ENCODE data around the gene CCDC122. TPM values are rescaled to one million over a fixed set of nuclear protein-coding genes. Genes with fewer than 3 reads are reported as not detected.
A peak's percentile ranks its signal among the peaks of the same experiment; 100 is the strongest.

The CCDC122 gene
- total RNA-seq, 1 donor = 16.0 TPM

GRCh38 chr13:43877766-43878165 is 1.8 kb downstream of the CCDC122 start:
- TF ChIP-seq, protein P1, sequence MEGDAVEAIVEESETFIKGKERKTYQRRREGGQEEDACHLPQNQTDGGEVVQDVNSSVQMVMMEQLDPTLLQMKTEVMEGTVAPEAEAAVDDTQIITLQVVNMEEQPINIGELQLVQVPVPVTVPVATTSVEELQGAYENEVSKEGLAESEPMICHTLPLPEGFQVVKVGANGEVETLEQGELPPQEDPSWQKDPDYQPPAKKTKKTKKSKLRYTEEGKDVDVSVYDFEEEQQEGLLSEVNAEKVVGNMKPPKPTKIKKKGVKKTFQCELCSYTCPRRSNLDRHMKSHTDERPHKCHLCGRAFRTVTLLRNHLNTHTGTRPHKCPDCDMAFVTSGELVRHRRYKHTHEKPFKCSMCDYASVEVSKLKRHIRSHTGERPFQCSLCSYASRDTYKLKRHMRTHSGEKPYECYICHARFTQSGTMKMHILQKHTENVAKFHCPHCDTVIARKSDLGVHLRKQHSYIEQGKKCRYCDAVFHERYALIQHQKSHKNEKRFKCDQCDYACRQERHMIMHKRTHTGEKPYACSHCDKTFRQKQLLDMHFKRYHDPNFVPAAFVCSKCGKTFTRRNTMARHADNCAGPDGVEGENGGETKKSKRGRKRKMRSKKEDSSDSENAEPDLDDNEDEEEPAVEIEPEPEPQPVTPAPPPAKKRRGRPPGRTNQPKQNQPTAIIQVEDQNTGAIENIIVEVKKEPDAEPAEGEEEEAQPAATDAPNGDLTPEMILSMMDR (IDR thresholded peaks at IDR 0.05; ENCODE audit: insufficient read depth, low read depth, low read length) = no peak
- no peak for DNase-seq (ENCODE audit: low read depth)
- no peak overlapping the region for H3K4me3 ChIP-seq (ENCODE audit: low read depth, low read length)

DNA sequence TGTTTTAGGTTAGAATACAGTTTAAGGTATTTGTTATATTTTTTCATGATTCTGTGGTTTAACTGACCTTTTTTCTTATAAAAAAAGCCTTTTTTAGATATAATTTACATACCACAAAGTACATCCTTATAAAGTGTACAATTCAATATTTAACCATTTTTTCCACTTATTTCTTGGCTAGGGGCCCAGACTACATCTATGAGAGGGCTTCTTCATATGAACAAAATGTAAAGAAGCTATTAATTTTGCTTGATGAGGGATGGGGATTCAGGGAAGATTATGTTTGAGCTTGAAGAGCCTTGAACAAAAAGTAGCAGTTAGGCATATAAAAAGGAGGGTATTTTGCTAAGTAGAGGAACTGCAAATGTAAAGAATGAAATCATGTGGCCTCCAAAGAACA is 2.2 kb downstream of the CCDC122 start:
- TF ChIP-seq, protein P1 (IDR thresholded peaks at IDR 0.05; ENCODE audit: insufficient read depth, low read depth, low read length) = no peak
- no peak overlapping the region for H3K4me3 ChIP-seq (ENCODE audit: low read depth, low read length)
- no peak for DNase-seq (ENCODE audit: low read depth)

- no peak for DNase-seq (ENCODE audit: low read depth)
- TF ChIP-seq, protein P1 (IDR thresholded peaks at IDR 0.05; ENCODE audit: insufficient read depth, low read depth, low read length) = no peak
- H3K4me3 ChIP-seq (ENCODE audit: low read depth, low read length) = no peak overlapping the region
These were observed 3.2 kb downstream of the CCDC122 start for GRCh38 chr13:43876366-43876765.

- TF ChIP-seq, protein P1 (IDR thresholded peaks at IDR 0.05; ENCODE audit: insufficient read depth, low read depth, low read length) = peak; percentile 51
- H3K4me3 ChIP-seq (ENCODE audit: low read depth, low read length) = no peak overlapping the region
- peak; percentile 52 for DNase-seq (ENCODE audit: low read depth)
These were observed 4.9 kb downstream of the CCDC122 start for GRCh38 chr13:43874504-43875092.

DNA sequence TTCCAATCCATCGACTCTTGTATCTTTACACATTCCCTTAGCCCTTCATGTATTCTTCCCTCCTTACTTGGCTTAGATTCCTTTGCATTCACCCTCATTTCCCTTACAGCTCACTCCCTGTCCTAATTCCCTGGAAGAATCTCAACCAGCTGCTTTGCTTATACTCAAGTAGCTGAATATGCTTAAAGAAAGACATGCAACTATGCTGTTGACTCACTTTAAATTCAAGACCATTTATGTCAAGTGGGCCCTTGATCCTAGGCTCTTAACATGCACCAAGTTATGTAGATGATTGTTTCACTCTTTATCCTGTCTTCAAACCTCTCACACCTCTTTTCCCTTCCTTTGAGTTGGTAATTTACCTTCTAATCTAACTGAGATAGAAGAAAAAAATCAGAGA is 7.4 kb downstream of the CCDC122 start:
- TF ChIP-seq, protein P1 (IDR thresholded peaks at IDR 0.05; ENCODE audit: insufficient read depth, low read depth, low read length) = no peak
- DNase-seq (ENCODE audit: low read depth) = no peak
- H3K4me3 ChIP-seq (ENCODE audit: low read depth, low read length) = no peak overlapping the region

DNA sequence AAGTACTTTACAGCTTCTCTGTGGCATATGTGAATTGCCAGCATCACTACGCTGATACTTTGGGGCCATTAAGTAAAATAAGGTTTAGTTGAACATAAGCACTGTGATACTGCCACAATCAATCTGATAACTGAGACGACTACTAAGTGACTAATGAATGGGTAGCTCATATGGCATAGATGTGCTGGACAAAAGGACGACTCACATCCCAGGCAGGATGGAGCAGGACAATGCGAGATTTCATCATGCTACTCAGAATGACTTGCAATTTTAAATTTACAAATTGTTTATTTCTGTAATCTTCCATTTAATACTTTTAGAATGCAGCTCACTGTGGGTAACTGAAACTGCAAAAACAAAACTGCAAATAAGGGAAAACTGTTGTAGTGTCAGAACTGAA is 13.6 kb downstream of the CCDC122 start:
- H3K4me3 ChIP-seq (ENCODE audit: low read depth, low read length) = no peak overlapping the region
- peak; percentile 58 for DNase-seq (ENCODE audit: low read depth)
- TF ChIP-seq, protein P1 (IDR thresholded peaks at IDR 0.05; ENCODE audit: insufficient read depth, low read depth, low read length) = no peak

GRCh38 chr13:43864921-43865320 is 14.6 kb downstream of the CCDC122 start:
- DNase-seq (ENCODE audit: low read depth) = no peak
- H3K4me3 ChIP-seq (ENCODE audit: low read depth, low read length) = no peak overlapping the region
- TF ChIP-seq, protein P1 (IDR thresholded peaks at IDR 0.05; ENCODE audit: insufficient read depth, low read depth, low read length) = no peak

Data from fibroblast of villous mesenchyme (primary cell).